ENCODE results near the gene CRABP2. TPM values are rescaled to one million over a fixed set of nuclear protein-coding genes. Genes with fewer than 3 reads are reported as not detected.

Gene CRABP2
- total and polyA plus RNA-seq, 2 experiments from 2014 or later: 38.8 to 64.1 TPM

- H3K36me3 ChIP-seq (ENCODE audit: low read depth): no peaks in the 10 kb centered on the region
- WGBS, 2 experiments (ENCODE audit: low coverage in 1 of 2, low lambda C conversion rate in 2 of 2, missing lambda C conversion rate in 2 of 2): 3 to 5% methylated on average over 12 to 24 of the region's 29 CpGs
- H2AFZ ChIP-seq: peak overlapping the region; percentile 77
- H3K4me1 ChIP-seq (ENCODE audit: insufficient read depth): peaks cover 77% of the 10 kb centered on the region
- peak overlapping the region; percentile 78 for H3K9ac ChIP-seq
- H3K9me2 ChIP-seq (ENCODE audit: insufficient read depth): no peaks in the 10 kb centered on the region
- H3K4me3 ChIP-seq: peak overlapping the region; percentile 71
- peak overlapping the region; percentile 73 for H3K27ac ChIP-seq
- peak; percentile 71 for DNase-seq
- H3K27me3 ChIP-seq (replicated peaks; ENCODE audit: insufficient read depth): no peaks in the 10 kb centered on the region
- no peaks in the 10 kb centered on the region for H3K9me3 ChIP-seq (ENCODE audit: low read depth)
- in situ Hi-C loops (cut with MboI): no loop called here
- H4K20me1 ChIP-seq (ENCODE audit: insufficient read depth): no peaks in the 10 kb centered on the region
- peaks cover 30% of the 10 kb centered on the region for H3F3A ChIP-seq (ENCODE audit: insufficient read depth)
- no peaks in the 10 kb centered on the region for H3K79me2 ChIP-seq (ENCODE audit: insufficient read depth)
- no peak for TF ChIP-seq EZH2 (IDR thresholded peaks at IDR 0.05; ENCODE audit: insufficient read depth, poor library complexity, severe bottlenecking)
- no peak for TF ChIP-seq EZH2phosphoT487 (IDR thresholded peaks at IDR 0.05; ENCODE audit: insufficient read depth, low read depth)
- peak overlapping the region; percentile 87 for H3K4me2 ChIP-seq (ENCODE audit: unreplicated experiment)
Measured at GRCh38 chr1:156706657-156707416, 1.5 kb upstream of the CRABP2 start.

- 3% methylated on average over 32 to 45 of the region's 45 CpGs for WGBS, 2 experiments (ENCODE audit: low coverage in 1 of 2, low lambda C conversion rate in 2 of 2, missing lambda C conversion rate in 2 of 2)
- in situ Hi-C loops (cut with MboI): no loop called here
- H3K9ac ChIP-seq: peak overlapping the region; percentile 78
- peak; percentile 73 for DNase-seq
- H3K4me1 ChIP-seq (ENCODE audit: insufficient read depth): peaks cover 70% of the 10 kb centered on the region
- TF ChIP-seq EZH2phosphoT487 (IDR thresholded peaks at IDR 0.05; ENCODE audit: insufficient read depth, low read depth) (no peak), EZH2 (IDR thresholded peaks at IDR 0.05; ENCODE audit: insufficient read depth, poor library complexity, severe bottlenecking) (no peak)
- H3K36me3 ChIP-seq (ENCODE audit: low read depth): no peaks in the 10 kb centered on the region
- peak overlapping the region; percentile 73 for H3K27ac ChIP-seq
- no peaks in the 10 kb centered on the region for H3K9me2 ChIP-seq (ENCODE audit: insufficient read depth)
- H3K27me3 ChIP-seq (replicated peaks; ENCODE audit: insufficient read depth): no peaks in the 10 kb centered on the region
- peak overlapping the region; percentile 71 for H3K4me3 ChIP-seq
- peaks cover 30% of the 10 kb centered on the region for H3F3A ChIP-seq (ENCODE audit: insufficient read depth)
- H3K9me3 ChIP-seq (ENCODE audit: low read depth): no peaks in the 10 kb centered on the region
- peak overlapping the region; percentile 87 for H3K4me2 ChIP-seq (ENCODE audit: unreplicated experiment)
- H2AFZ ChIP-seq: peak overlapping the region; percentile 77
- no peaks in the 10 kb centered on the region for H3K79me2 ChIP-seq (ENCODE audit: insufficient read depth)
- no peaks in the 10 kb centered on the region for H4K20me1 ChIP-seq (ENCODE audit: insufficient read depth)
Measured at GRCh38 chr1:156705918-156706656, 704 bp upstream of the CRABP2 start.

- H3K9me3 ChIP-seq (ENCODE audit: low read depth): no peaks in the 10 kb centered on the region
- H2AFZ ChIP-seq: peak overlapping the region; percentile 77
- no peaks in the 10 kb centered on the region for H3K9me2 ChIP-seq (ENCODE audit: insufficient read depth)
- no peaks in the 10 kb centered on the region for H3K27me3 ChIP-seq (replicated peaks; ENCODE audit: insufficient read depth)
- in situ Hi-C loops (cut with MboI): no loop called here
- TF ChIP-seq EZH2phosphoT487 (IDR thresholded peaks at IDR 0.05; ENCODE audit: insufficient read depth, low read depth): no peak
- TF ChIP-seq EZH2 (IDR thresholded peaks at IDR 0.05; ENCODE audit: insufficient read depth, poor library complexity, severe bottlenecking): no peak
- WGBS, 2 experiments (ENCODE audit: low coverage in 1 of 2, low lambda C conversion rate in 2 of 2, missing lambda C conversion rate in 2 of 2): 1% methylated on average over 20 to 29 of the region's 29 CpGs
- H3K4me2 ChIP-seq (ENCODE audit: unreplicated experiment): peak overlapping the region; percentile 87
- H3K4me1 ChIP-seq (ENCODE audit: insufficient read depth): peaks cover 58% of the 10 kb centered on the region
- H3K27ac ChIP-seq: no peak overlapping the region
- H4K20me1 ChIP-seq (ENCODE audit: insufficient read depth): no peaks in the 10 kb centered on the region
- no peaks in the 10 kb centered on the region for H3K36me3 ChIP-seq (ENCODE audit: low read depth)
- H3K79me2 ChIP-seq (ENCODE audit: insufficient read depth): no peaks in the 10 kb centered on the region
- H3K4me3 ChIP-seq: peak overlapping the region; percentile 71
- peak; percentile 92 for DNase-seq
- H3F3A ChIP-seq (ENCODE audit: insufficient read depth): peaks cover 26% of the 10 kb centered on the region
- H3K9ac ChIP-seq: peak overlapping the region; percentile 78
Measured at GRCh38 chr1:156704930-156705320, 458 bp downstream of the CRABP2 start.

GRCh38 chr1:156704166-156704711, 1.1 kb downstream of the CRABP2 start:
- peak overlapping the region; percentile 71 for H3K4me3 ChIP-seq
- no peak overlapping the region for H3K27ac ChIP-seq
- DNase-seq: no peak

More at GRCh38 chr1:156704166-156704711, 1.1 kb downstream of the CRABP2 start:
- 30 to 41% methylated on average over 10 of the region's 10 CpGs for WGBS, 2 experiments (ENCODE audit: low coverage in 1 of 2, low lambda C conversion rate in 2 of 2, missing lambda C conversion rate in 2 of 2)
- TF ChIP-seq EZH2phosphoT487 (IDR thresholded peaks at IDR 0.05; ENCODE audit: insufficient read depth, low read depth) (no peak), EZH2 (IDR thresholded peaks at IDR 0.05; ENCODE audit: insufficient read depth, poor library complexity, severe bottlenecking) (no peak)
- Histone ChIP-seq H3K9me2 (ENCODE audit: insufficient read depth) (no peaks in the 10 kb centered on the region), H3K27me3 (replicated peaks; ENCODE audit: insufficient read depth) (no peaks in the 10 kb centered on the region), H3K36me3 (ENCODE audit: low read depth) (no peaks in the 10 kb centered on the region), H2AFZ (no peak overlapping the region; the same call in 1 of the 2 replicates), H3F3A (ENCODE audit: insufficient read depth) (peaks cover 21% of the 10 kb centered on the region), H4K20me1 (ENCODE audit: insufficient read depth) (no peaks in the 10 kb centered on the region), H3K79me2 (ENCODE audit: insufficient read depth) (no peaks in the 10 kb centered on the region), H3K9me3 (ENCODE audit: low read depth) (no peaks in the 10 kb centered on the region), H3K9ac (peak overlapping the region; percentile 78), H3K4me2 (ENCODE audit: unreplicated experiment) (peak overlapping the region; percentile 87), H3K4me1 (ENCODE audit: insufficient read depth) (peaks cover 51% of the 10 kb centered on the region)
- in situ Hi-C loops (cut with MboI): no loop called here

All from GM23248 (cell line).